GM12874 (cell line): Measurements from ENCODE around the gene NPLOC4.

Source experiments
- CTCF ChIP-seq: IDR thresholded peaks from 2 replicates; pipeline ENCODE4 v1.5.1; 2011; ENCODE audit warnings: low read depth, mild to moderate bottlenecking, control low read depth, low read length, moderate library complexity; ENCODE audit not compliant: insufficient read depth

The NPLOC4 gene

GRCh38 chr17:81589612-81590011 lies 47.3 kb downstream of the NPLOC4 start:
- no peak for TF ChIP-seq CTCF

GRCh38 chr17:81586096-81586495 lies 50.8 kb downstream of the NPLOC4 start:
- TF ChIP-seq CTCF: no peak

- TF ChIP-seq CTCF: no peak
Measured at GRCh38 chr17:81583589-81584342, 53.1 kb downstream of the NPLOC4 start.

- no peak for TF ChIP-seq CTCF
Measured at GRCh38 chr17:81582749-81583148, 54.2 kb downstream of the NPLOC4 start.

- TF ChIP-seq CTCF: no peak
Measured at GRCh38 chr17:81582341-81582740, 54.6 kb downstream of the NPLOC4 start.

- TF ChIP-seq CTCF: no peak
Measured at GRCh38 chr17:81581758-81582157, 55.2 kb downstream of the NPLOC4 start.

GRCh38 chr17:81580481-81580880 lies 56.4 kb downstream of the NPLOC4 start:
- TF ChIP-seq CTCF: no peak
